ENCODE measurements around the gene CHCHD6.

DNA sequence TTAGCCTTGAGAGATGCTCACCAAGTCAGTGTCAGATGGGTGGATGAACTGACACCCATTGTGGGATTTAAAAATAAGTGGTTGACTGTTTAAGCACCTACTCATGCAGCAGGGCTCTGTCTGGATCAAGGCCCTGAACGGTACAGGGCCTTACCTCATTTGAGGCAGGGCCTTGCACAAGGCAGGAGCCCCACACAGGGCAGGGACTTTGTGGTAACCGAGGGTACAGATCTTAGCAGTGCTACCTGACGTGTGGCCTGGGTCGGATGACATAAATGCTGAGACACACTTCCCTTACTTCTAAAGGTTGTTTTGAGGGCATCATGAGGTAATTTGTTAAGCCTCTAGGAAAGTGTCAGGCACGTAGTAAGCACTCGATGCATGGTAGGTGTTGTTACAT is 219.4 kb downstream of the CHCHD6 start:
- TF ChIP-seq POLR2AphosphoS5 (IDR thresholded peaks at IDR 0.05; ENCODE audit: low read depth, low read length): no peak
- no peak for TF ChIP-seq POLR2A (IDR thresholded peaks at IDR 0.05; ENCODE audit: low read depth, low read length)

All from GM12892 (cell line).